ENCODE measurements around the gene CWC15. TPM values are rescaled to one million over a fixed set of nuclear protein-coding genes. Genes with fewer than 3 reads are reported as not detected.

Gene CWC15
- total RNA-seq, 2 experiments from 2014 or later: 121 to 124 TPM

- Histone ChIP-seq H3K9me3 (ENCODE audit: control insufficient read depth in 1 of 2, insufficient read depth in 1 of 2, low read length in 2 of 2) (no peaks in the 10 kb centered on the region), H3K36me3 (ENCODE audit: insufficient read depth, low read length) (no peaks in the 10 kb centered on the region), H3K4me3 (ENCODE audit: low read length) (no peak overlapping the region), H3K27me3 (ENCODE audit: control insufficient read depth in 1 of 2, insufficient read depth in 2 of 2, low read length in 2 of 2) (no peaks in the 10 kb centered on the region), H3K4me1 (ENCODE audit: insufficient read depth, low read length) (peaks cover 44% of the 10 kb centered on the region), H3K27ac (ENCODE audit: low read depth in 1 of 2, low read length in 2 of 2) (no peak overlapping the region)
- peaks cover 5% of the 10 kb centered on the region for H3K9me3 Mint-ChIP-seq
- ATAC-seq (ENCODE audit: poor library complexity) (no peak), DNase-seq (no peak)
- no peaks in the 10 kb centered on the region for H3K27me3 Mint-ChIP-seq
- no peaks in the 10 kb centered on the region for H3K36me3 Mint-ChIP-seq (ENCODE audit: low read depth)
- H3K4me1 Mint-ChIP-seq (ENCODE audit: low read depth): peaks cover 77% of the 10 kb centered on the region
- CTCF ChIA-PET: no interaction called here
- POLR2A ChIA-PET: interaction anchor here (1.6 kb wide), 1 partner anchor 45 kb away, joined by 5 read pairs; the partner anchor contains the start of genes CWC15 and KDM4D
- intact Hi-C loops (cut with DNase I, micrococcal nuclease): no loop called here
- peak overlapping the region; percentile 3 for H3K27ac Mint-ChIP-seq
- no peak overlapping the region for H3K4me3 Mint-ChIP-seq
- TF ChIP-seq, protein P1, sequence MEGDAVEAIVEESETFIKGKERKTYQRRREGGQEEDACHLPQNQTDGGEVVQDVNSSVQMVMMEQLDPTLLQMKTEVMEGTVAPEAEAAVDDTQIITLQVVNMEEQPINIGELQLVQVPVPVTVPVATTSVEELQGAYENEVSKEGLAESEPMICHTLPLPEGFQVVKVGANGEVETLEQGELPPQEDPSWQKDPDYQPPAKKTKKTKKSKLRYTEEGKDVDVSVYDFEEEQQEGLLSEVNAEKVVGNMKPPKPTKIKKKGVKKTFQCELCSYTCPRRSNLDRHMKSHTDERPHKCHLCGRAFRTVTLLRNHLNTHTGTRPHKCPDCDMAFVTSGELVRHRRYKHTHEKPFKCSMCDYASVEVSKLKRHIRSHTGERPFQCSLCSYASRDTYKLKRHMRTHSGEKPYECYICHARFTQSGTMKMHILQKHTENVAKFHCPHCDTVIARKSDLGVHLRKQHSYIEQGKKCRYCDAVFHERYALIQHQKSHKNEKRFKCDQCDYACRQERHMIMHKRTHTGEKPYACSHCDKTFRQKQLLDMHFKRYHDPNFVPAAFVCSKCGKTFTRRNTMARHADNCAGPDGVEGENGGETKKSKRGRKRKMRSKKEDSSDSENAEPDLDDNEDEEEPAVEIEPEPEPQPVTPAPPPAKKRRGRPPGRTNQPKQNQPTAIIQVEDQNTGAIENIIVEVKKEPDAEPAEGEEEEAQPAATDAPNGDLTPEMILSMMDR (IDR thresholded peaks at IDR 0.05): no peak
Observed at GRCh38 chr11:94928117-94928990, 45.0 kb downstream of the CWC15 start.

GRCh38 chr11:94926698-94927237 lies 46.6 kb downstream of the CWC15 start:
- no peak for DNase-seq
- Histone ChIP-seq H3K9me3 (ENCODE audit: control insufficient read depth in 1 of 2, insufficient read depth in 1 of 2, low read length in 2 of 2) (no peaks in the 10 kb centered on the region), H3K36me3 (ENCODE audit: insufficient read depth, low read length) (no peaks in the 10 kb centered on the region), H3K27me3 (ENCODE audit: control insufficient read depth in 1 of 2, insufficient read depth in 2 of 2, low read length in 2 of 2) (no peaks in the 10 kb centered on the region), H3K4me1 (ENCODE audit: insufficient read depth, low read length) (peaks cover 44% of the 10 kb centered on the region), H3K4me3 (ENCODE audit: low read length) (no peak overlapping the region), H3K27ac (ENCODE audit: low read depth in 1 of 2, low read length in 2 of 2) (no peak overlapping the region)
- Mint-ChIP-seq H3K4me3 (no peak overlapping the region), H3K4me1 (ENCODE audit: low read depth) (peaks cover 70% of the 10 kb centered on the region), H3K27ac (peak overlapping the region; percentile 43), H3K36me3 (ENCODE audit: low read depth) (no peaks in the 10 kb centered on the region), H3K27me3 (no peaks in the 10 kb centered on the region), H3K9me3 (peaks cover 5% of the 10 kb centered on the region)
- POLR2A ChIA-PET: interaction anchor here (1.3 to 1.6 kb wide), 2 partner anchors 8 to 47 kb away, joined by 4 to 7 read pairs; partner anchors contain the start of genes CWC15 and KDM4D
- no peak for ATAC-seq (ENCODE audit: poor library complexity)
- CTCF ChIA-PET: no interaction called here
- intact Hi-C loops (cut with DNase I, micrococcal nuclease): no loop called here
- TF ChIP-seq, protein P1 (IDR thresholded peaks at IDR 0.05): no peak

- intact Hi-C loops (cut with DNase I, micrococcal nuclease): no loop called here
- no peaks in the 10 kb centered on the region for H3K27me3 Mint-ChIP-seq
- TF ChIP-seq, protein P1 (IDR thresholded peaks at IDR 0.05): no peak
- peak overlapping the region; percentile 13 for H3K4me3 Mint-ChIP-seq
- peaks cover 44% of the 10 kb centered on the region for H3K4me1 ChIP-seq (ENCODE audit: insufficient read depth, low read length)
- peaks cover 5% of the 10 kb centered on the region for H3K9me3 Mint-ChIP-seq
- H3K27me3 ChIP-seq (ENCODE audit: control insufficient read depth in 1 of 2, insufficient read depth in 2 of 2, low read length in 2 of 2): no peaks in the 10 kb centered on the region
- H3K36me3 Mint-ChIP-seq (ENCODE audit: low read depth): no peaks in the 10 kb centered on the region
- no peaks in the 10 kb centered on the region for H3K36me3 ChIP-seq (ENCODE audit: insufficient read depth, low read length)
- ChIA-PET POLR2A (interaction anchor here (1.3 to 1.6 kb wide), 2 partner anchors 9 to 47 kb away, joined by 4 to 7 read pairs; partner anchors contain the start of genes CWC15 and KDM4D), CTCF (no interaction called here)
- peaks cover 70% of the 10 kb centered on the region for H3K4me1 Mint-ChIP-seq (ENCODE audit: low read depth)
- ATAC-seq (ENCODE audit: poor library complexity): no peak
- no peaks in the 10 kb centered on the region for H3K9me3 ChIP-seq (ENCODE audit: control insufficient read depth in 1 of 2, insufficient read depth in 1 of 2, low read length in 2 of 2)
- H3K27ac Mint-ChIP-seq: peak overlapping the region; percentile 91
- no peak for DNase-seq
- H3K4me3 ChIP-seq (ENCODE audit: low read length): no peak overlapping the region
- no peak overlapping the region for H3K27ac ChIP-seq (ENCODE audit: low read depth in 1 of 2, low read length in 2 of 2)
Observed at GRCh38 chr11:94926271-94926625, 47.1 kb downstream of the CWC15 start.

Data from CD4-positive, alpha-beta T cell (primary cell).